DND-41 (cell line): ENCODE data around the gene PDE7B.

Source experiments
- CTCF ChIP-seq: IDR thresholded peaks from 2 replicates; pipeline ENCODE4 v1.5.1; 2012; ENCODE audit warnings: borderline replicate concordance, low read length, moderate library complexity, mild to moderate bottlenecking; ENCODE audit not compliant: poor library complexity, severe bottlenecking; ENCODE audit errors: extremely low read depth
- EZH2 ChIP-seq: IDR thresholded peaks from 3 replicates; pipeline ENCODE4 v1.6.1; 2012; ENCODE audit warnings: borderline replicate concordance, low read depth, mild to moderate bottlenecking, moderate library complexity, low read length, inconsistent platforms; ENCODE audit not compliant: severe bottlenecking

GRCh38 chr6:135941275-135942025 is 89.9 kb downstream of the PDE7B start:
- TF ChIP-seq CTCF (no peak), EZH2 (no peak)
